SU-DHL-6 (cell line): ENCODE data around the gene POTEE.
"Not testable (repeated sequence)": the region's sequence is repeated elsewhere in the genome, so short reads cannot be mapped to it uniquely, and the experiment has no call there.

ENCODE experiments used
- H2AFZ ChIP-seq: fragments of 200-600 bp; sonication (generic); 2 replicates; pipeline ENCODE4 v1.6.1; 2014; ENCODE audit warnings: low read depth, mild to moderate bottlenecking, moderate library complexity, mixed read lengths, antibody characterized with exemption, low read length; ENCODE audit not compliant: severe bottlenecking
- H3F3A ChIP-seq: fragments of 200-600 bp; shearing (Covaris generic); 2 replicates; pipeline ENCODE4 v1.6.0; 2016; ENCODE audit warnings: antibody characterized with exemption, mild to moderate bottlenecking; ENCODE audit not compliant: insufficient read depth
- H3K27ac ChIP-seq: fragments of 200-600 bp; sonication (generic); 2 replicates; pipeline ENCODE4 v1.5.1; 2016; ENCODE audit warnings: low read depth, mild to moderate bottlenecking, low read length, moderate library complexity, mixed read lengths
- H3K27me3 ChIP-seq: fragments of 200-600 bp; sonication (generic), shearing (Covaris generic); 2 replicates; pipeline ENCODE4 v1.6.0; 2014; ENCODE audit warnings: mild to moderate bottlenecking, low read length
- H3K36me3 ChIP-seq: fragments of 200-600 bp; sonication (generic); 2 replicates; pipeline ENCODE4 v1.6.1; 2014; ENCODE audit warnings: mild to moderate bottlenecking, low read length, mixed read lengths
- H3K4me2 ChIP-seq: fragments of 300-600, 200-600 bp; shearing (Covaris generic), sonication (generic); 2 replicates; pipeline ENCODE4 v1.6.0; 2014; ENCODE audit warnings: low read length, low read depth, mild to moderate bottlenecking; ENCODE audit not compliant: poor library complexity, severe bottlenecking
- H3K4me3 ChIP-seq: fragments of 200-600 bp; sonication (generic); 2 replicates; pipeline ENCODE4 v1.5.1; 2014; ENCODE audit warnings: antibody characterized with exemption, low read length, mild to moderate bottlenecking, mixed read lengths; ENCODE audit not compliant: insufficient read depth, poor library complexity, severe bottlenecking
- H3K79me2 ChIP-seq: fragments of 200-600 bp; sonication (generic); 2 replicates; pipeline ENCODE4 v1.6.1; 2014; ENCODE audit warnings: mild to moderate bottlenecking, low read length, moderate library complexity; ENCODE audit not compliant: insufficient read depth
- H3K9ac ChIP-seq: fragments of 200-600 bp; sonication (generic); 2 replicates; pipeline ENCODE4 v1.7.0; 2014; ENCODE audit warnings: mild to moderate bottlenecking, low read length
- H3K9me2 ChIP-seq: fragments of 200-600 bp; sonication (generic); replicated peaks from 2 replicates; pipeline ENCODE4 v1.6.1; 2014; ENCODE audit warnings: low read length; ENCODE audit not compliant: insufficient read depth
- H3K9me3 ChIP-seq: fragments of 200-600 bp; sonication (generic); 2 replicates; pipeline ENCODE4 v1.6.1; 2014; ENCODE audit warnings: low read length, mixed read lengths; ENCODE audit not compliant: insufficient read depth
- H4K20me1 ChIP-seq: fragments of 200-600 bp; sonication (generic); 2 replicates; pipeline ENCODE4 v1.6.1; 2014; ENCODE audit warnings: low read depth, mild to moderate bottlenecking, antibody characterized with exemption, low read length, moderate library complexity, mixed read lengths
- EZH2phosphoT487 ChIP-seq: fragments of 200-600 bp; sonication (generic), shearing (Covaris generic); conservative IDR thresholded peaks from 2 replicates; pipeline ENCODE4 v1.6.1; 2018; ENCODE audit warnings: mild to moderate bottlenecking, antibody characterized with exemption, low read length, moderate library complexity, mixed read lengths
- TF ChIP-seq, protein P1 (sequence below): fragments of 200-600 bp; sonication (generic); IDR thresholded peaks from one replicate; pipeline ENCODE4 v1.5.1; 2017; ENCODE audit warnings: antibody characterized with exemption, mild to moderate bottlenecking, low read length, moderate library complexity; ENCODE audit not compliant: insufficient read depth, poor library complexity, severe bottlenecking

The POTEE gene

DNA sequence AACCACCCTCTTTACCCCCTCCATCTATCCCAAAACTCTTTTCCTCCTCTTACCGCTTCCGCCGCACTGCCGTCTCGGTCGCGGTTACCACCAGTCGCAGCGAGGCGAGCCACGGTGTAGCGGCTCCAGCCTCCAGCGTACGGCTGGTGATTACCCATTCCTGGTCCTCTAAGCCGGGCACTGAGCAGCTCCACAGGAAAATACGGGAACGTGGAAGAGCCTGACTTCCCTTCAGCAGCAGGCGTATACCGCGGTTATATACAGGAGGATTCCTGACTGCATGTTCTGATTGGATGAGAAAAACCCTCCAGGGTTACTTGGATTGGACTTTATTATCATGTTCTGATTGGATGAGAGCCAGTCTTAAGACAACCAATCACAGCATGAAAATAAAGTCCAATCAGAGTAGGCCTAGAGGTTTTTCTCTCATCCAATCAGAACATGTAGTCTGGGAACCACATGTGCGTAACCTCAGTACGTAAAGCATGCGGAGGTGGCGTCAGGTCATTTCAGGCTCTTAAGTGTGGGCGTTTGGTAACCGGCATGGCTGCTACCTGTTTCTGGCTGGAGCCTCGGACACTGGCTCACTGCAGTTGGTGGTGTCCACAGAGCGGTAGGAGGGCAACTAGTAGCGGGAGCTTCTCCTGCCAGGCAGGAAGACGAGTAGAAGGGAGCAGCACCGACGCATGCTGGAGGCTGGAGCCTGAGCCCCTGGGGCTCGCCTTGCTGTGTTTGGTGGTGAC, at the start of gene POTEE:
Gene POTEE (plus strand): TSS at position 507 of the 743 bp plus-strand sequence. CDS start 8,867 bp downstream, outside the sequence.
- H3K9ac ChIP-seq, H3K36me3 ChIP-seq, H3K27me3 ChIP-seq, H3K4me2 ChIP-seq, H3K27ac ChIP-seq, H3K79me2 ChIP-seq, H3K9me3 ChIP-seq, H3F3A ChIP-seq, H3K4me3 ChIP-seq, H2AFZ ChIP-seq, H4K20me1 ChIP-seq, H3K9me2 ChIP-seq: not testable (repeated sequence)

DNA sequence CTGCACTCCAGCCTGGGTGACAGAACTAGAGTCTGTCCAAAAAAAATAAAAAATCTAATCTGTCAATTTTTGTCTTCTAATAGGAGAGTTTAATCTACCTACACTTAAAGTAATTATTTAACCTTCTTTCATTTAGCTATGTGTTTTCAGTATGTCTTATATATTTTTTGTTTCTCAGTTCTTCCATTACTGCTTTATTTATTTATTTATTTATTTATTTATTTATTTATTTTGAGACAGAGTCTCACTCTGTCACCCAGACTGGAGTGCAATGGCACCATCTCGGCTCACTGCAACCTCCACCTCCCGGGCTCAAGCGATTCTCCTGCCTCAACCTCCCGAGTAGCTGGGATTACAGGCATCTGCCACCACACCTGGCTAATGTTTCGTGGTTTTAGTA, 43.8 kb upstream of the POTEE start:
- H3K36me3 ChIP-seq, H3K9me3 ChIP-seq, H3K9ac ChIP-seq, H3K9me2 ChIP-seq, H3K79me2 ChIP-seq, H3F3A ChIP-seq, H3K27ac ChIP-seq, H3K4me2 ChIP-seq, H3K4me3 ChIP-seq, H2AFZ ChIP-seq, H4K20me1 ChIP-seq, H3K27me3 ChIP-seq: not testable (repeated sequence)

DNA sequence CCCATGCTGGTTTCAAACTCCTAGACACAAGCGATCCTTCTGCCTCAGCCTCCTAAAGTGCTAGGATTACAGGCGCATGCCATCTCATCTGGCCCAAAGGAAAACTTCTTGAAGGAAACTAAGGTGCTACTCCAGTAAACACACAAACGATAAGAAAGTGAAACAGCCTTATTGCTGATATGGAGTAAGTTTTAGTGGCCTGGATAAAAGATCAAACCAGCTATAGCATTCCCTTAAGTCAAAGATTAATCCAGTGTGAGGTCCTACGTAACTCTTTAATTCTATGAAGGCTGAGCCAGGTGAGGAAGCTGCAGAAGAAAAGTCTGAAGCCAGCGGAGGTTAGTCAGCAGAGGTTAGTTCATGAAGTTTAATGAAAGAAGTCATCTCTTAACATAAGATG, 40.8 kb upstream of the POTEE start:
- Histone ChIP-seq H3K79me2 (no peaks in the 10 kb centered on the region), H3K36me3 (no peaks in the 10 kb centered on the region), H3K9me3 (no peaks in the 10 kb centered on the region), H3K4me3 (no peak overlapping the region), H3K27ac (no peak overlapping the region), H3F3A (no peaks in the 10 kb centered on the region), H3K27me3 (no peaks in the 10 kb centered on the region), H2AFZ (no peak overlapping the region), H4K20me1 (no peaks in the 10 kb centered on the region), H3K4me2 (no peak overlapping the region), H3K9ac (no peak overlapping the region), H3K9me2 (no peaks in the 10 kb centered on the region)
- TF ChIP-seq EZH2phosphoT487: no peak
- TF ChIP-seq, protein P1, sequence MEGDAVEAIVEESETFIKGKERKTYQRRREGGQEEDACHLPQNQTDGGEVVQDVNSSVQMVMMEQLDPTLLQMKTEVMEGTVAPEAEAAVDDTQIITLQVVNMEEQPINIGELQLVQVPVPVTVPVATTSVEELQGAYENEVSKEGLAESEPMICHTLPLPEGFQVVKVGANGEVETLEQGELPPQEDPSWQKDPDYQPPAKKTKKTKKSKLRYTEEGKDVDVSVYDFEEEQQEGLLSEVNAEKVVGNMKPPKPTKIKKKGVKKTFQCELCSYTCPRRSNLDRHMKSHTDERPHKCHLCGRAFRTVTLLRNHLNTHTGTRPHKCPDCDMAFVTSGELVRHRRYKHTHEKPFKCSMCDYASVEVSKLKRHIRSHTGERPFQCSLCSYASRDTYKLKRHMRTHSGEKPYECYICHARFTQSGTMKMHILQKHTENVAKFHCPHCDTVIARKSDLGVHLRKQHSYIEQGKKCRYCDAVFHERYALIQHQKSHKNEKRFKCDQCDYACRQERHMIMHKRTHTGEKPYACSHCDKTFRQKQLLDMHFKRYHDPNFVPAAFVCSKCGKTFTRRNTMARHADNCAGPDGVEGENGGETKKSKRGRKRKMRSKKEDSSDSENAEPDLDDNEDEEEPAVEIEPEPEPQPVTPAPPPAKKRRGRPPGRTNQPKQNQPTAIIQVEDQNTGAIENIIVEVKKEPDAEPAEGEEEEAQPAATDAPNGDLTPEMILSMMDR: no peak

DNA sequence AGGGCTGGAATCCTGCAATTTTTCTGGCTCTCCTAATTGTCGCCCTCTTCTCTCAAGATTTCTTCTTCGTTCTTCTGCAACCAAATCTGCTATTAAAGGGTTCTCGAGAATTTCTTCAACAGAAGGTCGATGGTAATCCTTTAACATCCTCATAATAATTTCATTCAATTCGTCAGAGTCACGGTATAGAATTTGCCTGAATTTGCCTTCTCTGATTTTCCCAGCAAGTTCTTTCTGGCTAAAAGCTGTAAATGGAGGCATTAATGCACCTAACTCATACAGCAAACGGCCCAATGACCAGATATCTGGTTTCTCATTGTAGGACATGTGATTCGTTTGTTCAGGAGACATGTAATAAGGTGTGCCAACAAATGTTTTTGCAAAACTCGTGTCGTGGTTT, 31.3 kb upstream of the POTEE start:
- H3F3A ChIP-seq, H3K9me2 ChIP-seq, H3K79me2 ChIP-seq, H3K9ac ChIP-seq, H3K27me3 ChIP-seq, H3K4me3 ChIP-seq, H3K36me3 ChIP-seq, H4K20me1 ChIP-seq, H2AFZ ChIP-seq, H3K9me3 ChIP-seq, H3K27ac ChIP-seq, H3K4me2 ChIP-seq: not testable (repeated sequence)

DNA sequence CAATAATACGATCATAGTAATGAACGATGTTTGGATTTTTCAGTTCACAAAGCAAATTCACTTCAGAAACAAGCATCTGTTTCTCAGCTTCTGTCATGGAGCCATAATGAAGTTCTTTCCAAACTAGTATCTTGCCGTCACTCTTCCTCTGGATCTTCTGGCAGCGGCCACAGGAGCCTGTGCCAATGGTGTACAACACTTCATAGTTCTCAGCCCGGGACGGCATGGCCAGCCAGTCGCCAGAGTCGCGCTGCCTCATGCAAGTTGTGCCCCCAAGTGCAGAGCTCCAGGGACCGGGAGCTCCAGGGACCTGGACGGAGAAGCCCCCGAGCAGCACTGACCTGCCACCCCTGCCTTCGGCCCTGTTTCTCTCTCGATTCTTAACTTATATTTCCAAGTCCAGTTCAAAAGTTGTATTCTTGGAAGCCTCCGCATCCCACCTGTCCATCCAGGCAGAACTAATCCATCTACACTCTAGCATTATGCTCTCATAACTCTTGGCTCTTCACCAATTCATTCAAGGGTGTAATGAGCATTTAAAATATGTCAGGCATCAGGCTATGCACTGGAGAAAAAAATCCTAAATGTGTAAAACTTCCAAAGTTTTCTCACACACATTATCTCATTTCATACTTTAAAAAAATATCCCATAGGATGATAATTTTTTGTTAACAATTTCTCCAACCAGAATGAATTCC, 30.5 kb upstream of the POTEE start:
- H2AFZ ChIP-seq, H3K36me3 ChIP-seq, H3K27ac ChIP-seq, H3K9ac ChIP-seq, H3K4me3 ChIP-seq, H4K20me1 ChIP-seq, H3K27me3 ChIP-seq, H3F3A ChIP-seq, H3K79me2 ChIP-seq, H3K9me3 ChIP-seq, H3K9me2 ChIP-seq, H3K4me2 ChIP-seq: not testable (repeated sequence)

DNA sequence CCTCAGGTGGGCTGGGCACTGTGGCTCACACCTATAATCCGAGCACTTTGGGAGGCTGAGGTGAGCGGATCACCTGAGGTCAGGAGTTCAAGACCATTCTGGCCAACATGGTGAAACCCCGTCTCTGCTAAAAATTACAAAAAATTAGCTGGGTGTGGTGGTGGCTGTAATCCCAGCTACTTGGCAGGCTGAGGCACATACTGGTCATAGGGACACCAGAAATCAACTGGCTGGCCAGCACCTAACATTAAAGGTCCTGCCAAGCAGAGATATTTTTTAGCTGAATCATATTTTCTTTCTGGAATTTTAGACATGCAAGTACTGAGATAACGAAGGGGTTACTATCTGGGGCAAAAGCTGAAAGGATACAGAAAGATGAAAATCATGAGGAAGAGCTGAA, 27.9 kb upstream of the POTEE start:
- H2AFZ ChIP-seq, H3K9me2 ChIP-seq, H3K4me2 ChIP-seq, H3F3A ChIP-seq, H3K9ac ChIP-seq, H3K27ac ChIP-seq, H3K79me2 ChIP-seq, H3K9me3 ChIP-seq, H3K4me3 ChIP-seq, H3K36me3 ChIP-seq, H3K27me3 ChIP-seq, H4K20me1 ChIP-seq: not testable (repeated sequence)

DNA sequence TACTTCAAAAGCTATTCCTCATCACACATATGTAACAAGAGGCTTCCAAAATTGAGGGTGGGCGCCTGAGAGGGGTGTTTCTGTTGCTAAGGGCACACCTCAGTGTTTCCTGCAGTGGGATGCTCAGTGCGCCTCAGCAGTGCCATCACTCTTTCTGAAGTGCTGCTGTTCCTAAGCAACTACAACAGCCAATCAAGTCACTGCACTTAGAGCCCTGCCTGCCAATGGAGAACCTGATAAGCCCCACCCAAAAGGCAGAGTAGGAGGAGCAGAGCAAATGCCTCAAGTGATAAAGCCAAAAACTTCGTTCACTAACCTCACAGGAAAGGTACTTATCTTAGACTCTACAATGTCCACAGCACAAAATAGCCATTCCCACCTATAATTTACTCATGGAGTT, 15.9 kb upstream of the POTEE start:
- not testable (repeated sequence) for H3K9ac ChIP-seq, H3K27me3 ChIP-seq, H3K36me3 ChIP-seq, H4K20me1 ChIP-seq, H3K27ac ChIP-seq, H2AFZ ChIP-seq, H3K4me3 ChIP-seq, H3K4me2 ChIP-seq, H3K9me2 ChIP-seq, H3F3A ChIP-seq, H3K79me2 ChIP-seq, H3K9me3 ChIP-seq
